Left lung (tissue), 10 donors: ENCODE measurements around the gene EIF6. TPM values are rescaled to one million over a fixed set of nuclear protein-coding genes. Genes with fewer than 3 reads are reported as not detected.

Source experiments
- ATAC-seq: fragments of 200-7000 bp; cut with Tn5 transposase; one replicate; pipeline ENCODE4 v1.9.1; 2020; ENCODE audit warnings: moderate library complexity
- DNase-seq, 4 donors: peaks; one replicate each; pipeline ENCODE4 v3.0.0-alpha.2; 2013 to 2020
- H3K27ac ChIP-seq, 2 donors: fragments of 200-600 bp; sonication (generic) in 1 of 2; one replicate each; pipeline versions ENCODE4 v1.5.0 to v1.8.0; 2020 to 2021
- H3K27me3 ChIP-seq, 2 donors: fragments of 200-600 bp; sonication (generic) in 1 of 2; one replicate each; pipeline versions ENCODE4 v1.5.0 to v1.8.0; 2020 to 2021
- H3K36me3 ChIP-seq, 2 donors: fragments of 200-600 bp; sonication (generic) in 1 of 2; one replicate each; pipeline versions ENCODE4 v1.5.0 to v1.8.0; 2020 to 2021
- H3K4me1 ChIP-seq, 2 donors: fragments of 200-600 bp; one replicate each; pipeline ENCODE4 v1.8.0; 2021
- H3K4me3 ChIP-seq, 2 donors: fragments of 200-600 bp; sonication (generic) in 1 of 2; one replicate each; pipeline versions ENCODE4 v1.5.0 to v1.8.0; 2020 to 2021; ENCODE audit warnings: mild to moderate bottlenecking in 1 of 2
- H3K9me3 ChIP-seq, 2 donors: fragments of 200-600 bp; sonication (generic) in 1 of 2; one replicate each; pipeline versions ENCODE4 v1.5.0 to v1.8.0; 2020 to 2021
- intact Hi-C, 2 donors: fragments of 100-400 bp; cut with DNase I; formaldehyde crosslinking; loops; one replicate each; pipeline versions ENCODE4 v1.11.2 to v1.14.2; 2022
- polyA plus RNA-seq, 6 donors: library from polyadenylated mRNA; unstranded; fragments of 120-200 nt; gene quantifications; one replicate each; pipeline ENCODE4 v1.2.1, GENCODE V29; 2013; ENCODE audit not compliant: insufficient read length in 6 of 6
- total RNA-seq, 2 donors: library from RNA; stranded (reverse); fragmentation: NEBNext Ultra II Directional; extraction: Animal tissue kit (Norgen Biotek cat#: 25700); gene quantifications; one replicate each; pipeline ENCODE4 v1.2.1, GENCODE V29; 2021
- TF ChIP-seq, protein P1 (sequence below), 2 donors: fragments of 200-600 bp; sonication (generic) in 1 of 2; IDR thresholded peaks; one replicate each; pipeline versions ENCODE4 v1.5.0 to v1.8.0; 2021; ENCODE audit warnings: antibody characterized with exemption in 2 of 2
- donor health status: DM: no; HTN: yes; CAD: no.
- donor health status: DM: no; HTN: no; CAD: no.

The EIF6 gene
- total and polyA plus RNA-seq, 8 donors: 95.6 to 111 (median 107) TPM

DNA sequence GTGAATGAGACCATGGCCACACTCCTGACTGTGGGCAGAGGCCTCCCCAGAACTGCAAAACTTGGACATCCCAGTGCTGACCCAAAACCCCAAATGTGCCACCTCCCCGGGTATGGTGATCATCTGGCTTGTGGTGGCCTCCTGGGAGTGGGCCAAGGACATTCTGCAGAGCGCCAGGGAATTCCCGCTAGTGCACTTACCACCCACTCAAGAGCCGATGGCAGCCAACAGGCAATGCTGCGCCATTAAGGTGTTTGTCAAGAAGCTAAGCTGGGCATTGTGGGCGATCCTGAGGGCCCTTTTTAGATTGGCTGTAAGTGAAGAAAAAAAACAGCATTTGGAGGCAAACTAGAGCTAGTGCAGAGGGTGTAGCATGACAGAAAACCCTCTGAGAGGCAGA lies 48.7 kb downstream of the EIF6 start:
- Histone ChIP-seq H3K27me3 (no peaks in the 10 kb centered on the region), H3K36me3 (peaks cover 0 to 18% of the 10 kb centered on the region in 2 donors), H3K9me3 (no peaks in the 10 kb centered on the region), H3K4me1 (peaks cover 0 to 4% of the 10 kb centered on the region in 2 donors), H3K4me3 (no peak overlapping the region), H3K27ac (no peak overlapping the region)
- DNase-seq (peak in 1 of 4 donors; percentile 63), ATAC-seq (peak; percentile 63)
- intact Hi-C loops: no loop called here
- TF ChIP-seq, protein P1, sequence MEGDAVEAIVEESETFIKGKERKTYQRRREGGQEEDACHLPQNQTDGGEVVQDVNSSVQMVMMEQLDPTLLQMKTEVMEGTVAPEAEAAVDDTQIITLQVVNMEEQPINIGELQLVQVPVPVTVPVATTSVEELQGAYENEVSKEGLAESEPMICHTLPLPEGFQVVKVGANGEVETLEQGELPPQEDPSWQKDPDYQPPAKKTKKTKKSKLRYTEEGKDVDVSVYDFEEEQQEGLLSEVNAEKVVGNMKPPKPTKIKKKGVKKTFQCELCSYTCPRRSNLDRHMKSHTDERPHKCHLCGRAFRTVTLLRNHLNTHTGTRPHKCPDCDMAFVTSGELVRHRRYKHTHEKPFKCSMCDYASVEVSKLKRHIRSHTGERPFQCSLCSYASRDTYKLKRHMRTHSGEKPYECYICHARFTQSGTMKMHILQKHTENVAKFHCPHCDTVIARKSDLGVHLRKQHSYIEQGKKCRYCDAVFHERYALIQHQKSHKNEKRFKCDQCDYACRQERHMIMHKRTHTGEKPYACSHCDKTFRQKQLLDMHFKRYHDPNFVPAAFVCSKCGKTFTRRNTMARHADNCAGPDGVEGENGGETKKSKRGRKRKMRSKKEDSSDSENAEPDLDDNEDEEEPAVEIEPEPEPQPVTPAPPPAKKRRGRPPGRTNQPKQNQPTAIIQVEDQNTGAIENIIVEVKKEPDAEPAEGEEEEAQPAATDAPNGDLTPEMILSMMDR (IDR thresholded peaks at IDR 0.05): no peak

GRCh38 chr20:35232575-35232974 lies 52.0 kb downstream of the EIF6 start:
- H3K9me3 ChIP-seq: no peaks in the 10 kb centered on the region

More at GRCh38 chr20:35232575-35232974, 52.0 kb downstream of the EIF6 start:
- Histone ChIP-seq H3K36me3 (peaks cover 0 to 18% of the 10 kb centered on the region in 2 donors), H3K4me3 (no peak overlapping the region), H3K27me3 (peaks cover 0 to 4% of the 10 kb centered on the region in 2 donors), H3K4me1 (no peaks in the 10 kb centered on the region), H3K27ac (no peak overlapping the region)
- ATAC-seq: peak; percentile 58
- intact Hi-C loops: no loop called here
- TF ChIP-seq, protein P1 (IDR thresholded peaks at IDR 0.05): no peak
- no peak for DNase-seq

Other genes starting within 250 kb of the EIF6 start
- gene TRPC4AP, start 192.0 kb downstream of the EIF6 start, total RNA-seq: 10 to 100 TPM; 67.9 to 70.8 TPM
- 10 to 100 TPM; 57.8 to 68.7 (median 66.1) TPM for gene TRPC4AP, start 192.0 kb downstream of the EIF6 start, polyA plus RNA-seq
- gene EDEM2, start 137.4 kb downstream of the EIF6 start, total RNA-seq: 10 to 100 TPM; 46.8 to 48.7 TPM
- gene EDEM2, start 137.4 kb downstream of the EIF6 start, polyA plus RNA-seq: 10 to 100 TPM; 17.6 to 22.7 (median 20.3) TPM
- 10 to 100 TPM; 21.7 to 25.6 TPM for gene PROCR, start 112.7 kb downstream of the EIF6 start, total RNA-seq
- gene PROCR, start 112.7 kb downstream of the EIF6 start, polyA plus RNA-seq: 10 to 100 TPM; 29.1 to 63.4 (median 35.9) TPM
- 10 to 100 TPM in 1 of 2 donors, 1 to 10 TPM in 1; 7.3 to 24.9 TPM for gene MMP24, start 58.1 kb downstream of the EIF6 start, total RNA-seq
- 1 to 10 TPM; 1.3 to 2.6 (median 1.8) TPM for gene MMP24, start 58.1 kb downstream of the EIF6 start, polyA plus RNA-seq
- gene MMP24OS, start 6.7 kb downstream of the EIF6 start, total RNA-seq: 100 to 1,000 TPM in 1 of 2 donors, 10 to 100 TPM in 1; 75.7 to 109 TPM
- 10 to 100 TPM; 31.9 to 45.8 (median 38.3) TPM for gene MMP24OS, start 6.7 kb downstream of the EIF6 start, polyA plus RNA-seq
- gene FAM83C, start 7.7 kb upstream of the EIF6 start, total RNA-seq: not detected
- not detected for gene FAM83C, start 7.7 kb upstream of the EIF6 start, polyA plus RNA-seq
- 10 to 100 TPM; 51.0 to 51.5 TPM for gene UQCC1, start 127.2 kb upstream of the EIF6 start, total RNA-seq
- gene UQCC1, start 127.2 kb upstream of the EIF6 start, polyA plus RNA-seq: 10 to 100 TPM; 50.7 to 58.2 (median 54.7) TPM
- under 1 TPM; 0.52 to 0.99 TPM for gene GDF5, start 153.5 kb upstream of the EIF6 start, total RNA-seq
- gene GDF5, start 153.5 kb upstream of the EIF6 start, polyA plus RNA-seq: 1 to 10 TPM in 1 of 6 donors, under 1 TPM in 5; 0.47 to 1.0 (median 0.86) TPM
- gene CEP250, start 170.8 kb upstream of the EIF6 start, total RNA-seq: 10 to 100 TPM; 23.4 to 27.2 TPM
- gene CEP250, start 170.8 kb upstream of the EIF6 start, polyA plus RNA-seq: 10 to 100 TPM; 65.7 to 80.0 (median 71.6) TPM
- not detected for gene C20orf173, start 244.9 kb upstream of the EIF6 start, total RNA-seq
- not detected for gene C20orf173, start 244.9 kb upstream of the EIF6 start, polyA plus RNA-seq